KOPT-K1 (cell line): ENCODE measurements around the gene EFHD1.

ENCODE experiments used
- H3K27ac ChIP-seq: fragments of 200-600 bp; sonication (generic); 2 replicates; pipeline ENCODE4 v1.5.1; 2016; ENCODE audit warnings: antibody characterized with exemption, mild to moderate bottlenecking, low read depth, low read length; ENCODE audit not compliant: poor library complexity, severe bottlenecking
- H3K36me3 ChIP-seq: fragments of 200-600 bp; sonication (generic); 2 replicates; pipeline ENCODE4 v1.5.1; 2017; ENCODE audit warnings: antibody characterized with exemption, mild to moderate bottlenecking, low read length, moderate library complexity; ENCODE audit not compliant: insufficient read depth
- H3K9me3 ChIP-seq: fragments of 200-600 bp; sonication (generic); 2 replicates; pipeline ENCODE4 v1.5.1; 2017; ENCODE audit warnings: antibody characterized with exemption, low read length, mild to moderate bottlenecking; ENCODE audit not compliant: insufficient read depth, poor library complexity, severe bottlenecking

Gene EFHD1

GRCh38 chr2:232721261-232721660 is 87.9 kb downstream of the EFHD1 start:
- H3K36me3 ChIP-seq: peaks cover 72% of the 10 kb centered on the region

GRCh38 chr2:232721882-232722281 is 88.5 kb downstream of the EFHD1 start:
- H3K9me3 ChIP-seq: no peaks in the 10 kb centered on the region
- H3K36me3 ChIP-seq: peaks cover 70% of the 10 kb centered on the region
- H3K27ac ChIP-seq: no peak overlapping the region

More at GRCh38 chr2:232721261-232721660, 87.9 kb downstream of the EFHD1 start:
- Histone ChIP-seq H3K9me3 (no peaks in the 10 kb centered on the region), H3K27ac (no peak overlapping the region)

- H3K27ac ChIP-seq: no peak overlapping the region
- no peaks in the 10 kb centered on the region for H3K9me3 ChIP-seq
- H3K36me3 ChIP-seq: peaks cover 70% of the 10 kb centered on the region
These were observed 89.6 kb downstream of the EFHD1 start for GRCh38 chr2:232723027-232723426.

- peaks cover 74% of the 10 kb centered on the region for H3K36me3 ChIP-seq
- no peaks in the 10 kb centered on the region for H3K9me3 ChIP-seq
- H3K27ac ChIP-seq: no peak overlapping the region
These were observed 95.4 kb downstream of the EFHD1 start for GRCh38 chr2:232728785-232729184.

GRCh38 chr2:232731470-232731869 is 98.1 kb downstream of the EFHD1 start:
- Histone ChIP-seq H3K36me3 (peaks cover 73% of the 10 kb centered on the region), H3K27ac (no peak overlapping the region), H3K9me3 (no peaks in the 10 kb centered on the region)
